ENCODE data around the gene TRAM2. TPM values are rescaled to one million over a fixed set of nuclear protein-coding genes. Genes with fewer than 3 reads are reported as not detected.
"Not testable (repeated sequence)": the region's sequence is repeated elsewhere in the genome, so short reads cannot be mapped to it uniquely, and the experiment has no call there.

TRAM2 gene
- total RNA-seq, 2 experiments from 2014 or later = 2.5 to 2.9 TPM

GRCh38 chr6:52496631-52497030 lies 80.2 kb downstream of the TRAM2 start:
- CTCF ChIA-PET = no interaction called here
- intact Hi-C loops (cut with micrococcal nuclease) = loop anchor here (1.0 kb wide), 1 partner anchor 167 kb away; no protein-coding TSS in a partner anchor
- no peak overlapping the region for H3K27ac Mint-ChIP-seq

GRCh38 chr6:52495922-52496321 lies 80.9 kb downstream of the TRAM2 start:
- H3K36me3 Mint-ChIP-seq (ENCODE audit: low read depth) = no peaks in the 10 kb centered on the region

More at GRCh38 chr6:52496631-52497030, 80.2 kb downstream of the TRAM2 start:
- H3K4me1 Mint-ChIP-seq (ENCODE audit: low read depth) = no peaks in the 10 kb centered on the region
- no peak for DNase-seq
- peaks cover 2% of the 10 kb centered on the region for H3K9me3 Mint-ChIP-seq
- no peaks in the 10 kb centered on the region for H3K36me3 Mint-ChIP-seq (ENCODE audit: low read depth)
- H3K27me3 Mint-ChIP-seq (ENCODE audit: low read depth) = no peaks in the 10 kb centered on the region
- no peak overlapping the region for H3K4me3 Mint-ChIP-seq

GRCh38 chr6:52494298-52495072 lies 82.4 kb downstream of the TRAM2 start:
- DNase-seq = no peak
- Mint-ChIP-seq H3K4me1 (ENCODE audit: low read depth) (no peaks in the 10 kb centered on the region), H3K36me3 (ENCODE audit: low read depth) (no peaks in the 10 kb centered on the region), H3K27ac (no peak overlapping the region), H3K4me3 (no peak overlapping the region), H3K9me3 (peaks cover 2% of the 10 kb centered on the region), H3K27me3 (ENCODE audit: low read depth) (no peaks in the 10 kb centered on the region)
- CTCF ChIA-PET = interaction anchor here (1.2 kb wide), 1 partner anchor 110 kb away, joined by 3 read pairs; no protein-coding TSS in a partner anchor
- intact Hi-C loops (cut with micrococcal nuclease) = no loop called here

More at GRCh38 chr6:52495922-52496321, 80.9 kb downstream of the TRAM2 start:
- CTCF ChIA-PET = interaction anchor here (0.6 to 1.2 kb wide), 2 partner anchors 109 to 134 kb away, joined by 3 read pairs; no protein-coding TSS in a partner anchor
- Mint-ChIP-seq H3K9me3 (peaks cover 2% of the 10 kb centered on the region), H3K4me1 (ENCODE audit: low read depth) (no peaks in the 10 kb centered on the region), H3K4me3 (no peak overlapping the region), H3K27ac (no peak overlapping the region), H3K27me3 (ENCODE audit: low read depth) (no peaks in the 10 kb centered on the region)
- no peak for DNase-seq
- intact Hi-C loops (cut with micrococcal nuclease) = loop anchor here (1.0 kb wide), 1 partner anchor 167 kb away; no protein-coding TSS in a partner anchor

- no peak overlapping the region for H3K4me3 Mint-ChIP-seq
- CTCF ChIA-PET = no interaction called here
- no peaks in the 10 kb centered on the region for H3K27me3 Mint-ChIP-seq (ENCODE audit: low read depth)
- no peak for DNase-seq
- intact Hi-C loops (cut with micrococcal nuclease) = no loop called here
- no peaks in the 10 kb centered on the region for H3K4me1 Mint-ChIP-seq (ENCODE audit: low read depth)
- no peak overlapping the region for H3K27ac Mint-ChIP-seq
- H3K36me3 Mint-ChIP-seq (ENCODE audit: low read depth) = no peaks in the 10 kb centered on the region
- peaks cover 2% of the 10 kb centered on the region for H3K9me3 Mint-ChIP-seq
These were observed 83.2 kb downstream of the TRAM2 start for GRCh38 chr6:52493669-52494068.

GRCh38 chr6:52491203-52492069 lies 85.4 kb downstream of the TRAM2 start:
- H3K27me3 Mint-ChIP-seq (ENCODE audit: low read depth) = no peaks in the 10 kb centered on the region
- H3K4me3 Mint-ChIP-seq = no peak overlapping the region
- H3K9me3 Mint-ChIP-seq = peaks cover 2% of the 10 kb centered on the region
- intact Hi-C loops (cut with micrococcal nuclease) = no loop called here
- H3K36me3 Mint-ChIP-seq (ENCODE audit: low read depth) = no peaks in the 10 kb centered on the region
- H3K27ac Mint-ChIP-seq = no peak overlapping the region
- no peaks in the 10 kb centered on the region for H3K4me1 Mint-ChIP-seq (ENCODE audit: low read depth)
- DNase-seq = no peak
- CTCF ChIA-PET = no interaction called here

GRCh38 chr6:52489881-52490280 lies 87.0 kb downstream of the TRAM2 start:
- H3K27ac Mint-ChIP-seq = no peak overlapping the region
- no peaks in the 10 kb centered on the region for H3K4me1 Mint-ChIP-seq (ENCODE audit: low read depth)
- DNase-seq = no peak
- intact Hi-C loops (cut with micrococcal nuclease) = no loop called here
- no peaks in the 10 kb centered on the region for H3K9me3 Mint-ChIP-seq
- no peaks in the 10 kb centered on the region for H3K36me3 Mint-ChIP-seq (ENCODE audit: low read depth)
- CTCF ChIA-PET = no interaction called here
- H3K27me3 Mint-ChIP-seq (ENCODE audit: low read depth) = no peaks in the 10 kb centered on the region
- H3K4me3 Mint-ChIP-seq = no peak overlapping the region

- H3K27ac Mint-ChIP-seq = no peak overlapping the region
- H3K36me3 Mint-ChIP-seq (ENCODE audit: low read depth) = no peaks in the 10 kb centered on the region
- CTCF ChIA-PET = no interaction called here
- H3K9me3 Mint-ChIP-seq = no peaks in the 10 kb centered on the region
- no peaks in the 10 kb centered on the region for H3K4me1 Mint-ChIP-seq (ENCODE audit: low read depth)
- intact Hi-C loops (cut with micrococcal nuclease) = no loop called here
- no peak overlapping the region for H3K4me3 Mint-ChIP-seq
- H3K27me3 Mint-ChIP-seq (ENCODE audit: low read depth) = no peaks in the 10 kb centered on the region
- no peak for DNase-seq
These were observed 93.2 kb downstream of the TRAM2 start for GRCh38 chr6:52483671-52484003.

GRCh38 chr6:52482903-52483670 lies 93.8 kb downstream of the TRAM2 start:
- Mint-ChIP-seq H3K36me3 (ENCODE audit: low read depth) (no peaks in the 10 kb centered on the region), H3K9me3 (no peaks in the 10 kb centered on the region), H3K4me3 (no peak overlapping the region), H3K4me1 (ENCODE audit: low read depth) (no peaks in the 10 kb centered on the region), H3K27ac (no peak overlapping the region), H3K27me3 (ENCODE audit: low read depth) (no peaks in the 10 kb centered on the region)
- CTCF ChIA-PET = no interaction called here
- no peak for DNase-seq
- intact Hi-C loops (cut with micrococcal nuclease) = no loop called here

- intact Hi-C loops (cut with micrococcal nuclease) = no loop called here
- CTCF ChIA-PET = no interaction called here
- H3K4me1 Mint-ChIP-seq (ENCODE audit: low read depth) = no peaks in the 10 kb centered on the region
These were observed 101.6 kb downstream of the TRAM2 start for GRCh38 chr6:52475307-52475706.

GRCh38 chr6:52474173-52474572 lies 102.7 kb downstream of the TRAM2 start:
- no peaks in the 10 kb centered on the region for H3K9me3 Mint-ChIP-seq
- CTCF ChIA-PET = no interaction called here
- no peaks in the 10 kb centered on the region for H3K4me1 Mint-ChIP-seq (ENCODE audit: low read depth)
- no peak overlapping the region for H3K27ac Mint-ChIP-seq
- no peaks in the 10 kb centered on the region for H3K27me3 Mint-ChIP-seq (ENCODE audit: low read depth)
- intact Hi-C loops (cut with micrococcal nuclease) = no loop called here
- DNase-seq = no peak
- H3K4me3 Mint-ChIP-seq = no peak overlapping the region
- no peaks in the 10 kb centered on the region for H3K36me3 Mint-ChIP-seq (ENCODE audit: low read depth)

More at GRCh38 chr6:52475307-52475706, 101.6 kb downstream of the TRAM2 start:
- no peak for DNase-seq
- no peak overlapping the region for H3K4me3 Mint-ChIP-seq
- no peaks in the 10 kb centered on the region for H3K36me3 Mint-ChIP-seq (ENCODE audit: low read depth)
- no peaks in the 10 kb centered on the region for H3K9me3 Mint-ChIP-seq
- H3K27me3 Mint-ChIP-seq (ENCODE audit: low read depth) = no peaks in the 10 kb centered on the region
- H3K27ac Mint-ChIP-seq = no peak overlapping the region

GRCh38 chr6:52461194-52461593 lies 115.7 kb downstream of the TRAM2 start:
- H3K27me3 Mint-ChIP-seq (ENCODE audit: low read depth); intact Hi-C loops (cut with micrococcal nuclease); H3K4me3 Mint-ChIP-seq; H3K27ac Mint-ChIP-seq; H3K36me3 Mint-ChIP-seq (ENCODE audit: low read depth); DNase-seq; H3K4me1 Mint-ChIP-seq (ENCODE audit: low read depth); H3K9me3 Mint-ChIP-seq: not testable (repeated sequence)
- CTCF ChIA-PET = interaction anchor here (1.3 kb wide), 1 partner anchor 142 kb away, joined by 3 read pairs; no protein-coding TSS in a partner anchor

GRCh38 chr6:52457096-52457495 lies 119.8 kb downstream of the TRAM2 start:
- DNase-seq = no peak
- no peaks in the 10 kb centered on the region for H3K36me3 Mint-ChIP-seq (ENCODE audit: low read depth)
- intact Hi-C loops (cut with micrococcal nuclease) = no loop called here
- no peaks in the 10 kb centered on the region for H3K4me1 Mint-ChIP-seq (ENCODE audit: low read depth)
- no peak overlapping the region for H3K4me3 Mint-ChIP-seq
- peaks cover 3% of the 10 kb centered on the region for H3K9me3 Mint-ChIP-seq
- CTCF ChIA-PET = no interaction called here
- H3K27ac Mint-ChIP-seq = no peak overlapping the region
- no peaks in the 10 kb centered on the region for H3K27me3 Mint-ChIP-seq (ENCODE audit: low read depth)
